ENCODE results near the gene SNX9. TPM values are rescaled to one million over a fixed set of nuclear protein-coding genes. Genes with fewer than 3 reads are reported as not detected.
"Not testable (repeated sequence)": the region's sequence is repeated elsewhere in the genome, so short reads cannot be mapped to it uniquely, and the experiment has no call there.

The SNX9 gene
- total RNA-seq, 2 experiments from 2014 or later: 46.6 to 48.5 TPM

- intact Hi-C loops (cut with DNase I, micrococcal nuclease): no loop called here
- no peaks in the 10 kb centered on the region for H3K36me3 ChIP-seq (ENCODE audit: insufficient read depth, low read length)
- H3K27me3 ChIP-seq (ENCODE audit: control insufficient read depth in 1 of 2, insufficient read depth in 2 of 2, low read length in 2 of 2): no peaks in the 10 kb centered on the region
- ATAC-seq (ENCODE audit: poor library complexity) (no peak), DNase-seq (no peak)
- CTCF ChIA-PET: interaction anchor here (1.4 kb wide), 1 partner anchor 11 kb away, joined by 4 read pairs; no protein-coding TSS in a partner anchor
- Mint-ChIP-seq H3K9me3 (no peaks in the 10 kb centered on the region), H3K27me3 (no peaks in the 10 kb centered on the region), H3K4me1 (ENCODE audit: low read depth) (peaks cover 91% of the 10 kb centered on the region), H3K36me3 (ENCODE audit: low read depth) (peaks cover 14% of the 10 kb centered on the region), H3K4me3 (no peak overlapping the region), H3K27ac (no peak overlapping the region)
- peaks cover 24% of the 10 kb centered on the region for H3K4me1 ChIP-seq (ENCODE audit: insufficient read depth, low read length)
- no peak overlapping the region for H3K27ac ChIP-seq (ENCODE audit: low read depth in 1 of 2, low read length in 2 of 2)
- H3K9me3 ChIP-seq (ENCODE audit: control insufficient read depth in 1 of 2, insufficient read depth in 1 of 2, low read length in 2 of 2): no peaks in the 10 kb centered on the region
- no peak for TF ChIP-seq CTCF (IDR thresholded peaks at IDR 0.05)
- POLR2A ChIA-PET: interaction anchor here (0.6 to 0.8 kb wide), 2 partner anchors 76 to 479 kb away, joined by 3 read pairs; no protein-coding TSS in a partner anchor
- no peak overlapping the region for H3K4me3 ChIP-seq (ENCODE audit: low read length)
Measured at GRCh38 chr6:157840776-157841175, 17.7 kb downstream of the SNX9 start.

DNA sequence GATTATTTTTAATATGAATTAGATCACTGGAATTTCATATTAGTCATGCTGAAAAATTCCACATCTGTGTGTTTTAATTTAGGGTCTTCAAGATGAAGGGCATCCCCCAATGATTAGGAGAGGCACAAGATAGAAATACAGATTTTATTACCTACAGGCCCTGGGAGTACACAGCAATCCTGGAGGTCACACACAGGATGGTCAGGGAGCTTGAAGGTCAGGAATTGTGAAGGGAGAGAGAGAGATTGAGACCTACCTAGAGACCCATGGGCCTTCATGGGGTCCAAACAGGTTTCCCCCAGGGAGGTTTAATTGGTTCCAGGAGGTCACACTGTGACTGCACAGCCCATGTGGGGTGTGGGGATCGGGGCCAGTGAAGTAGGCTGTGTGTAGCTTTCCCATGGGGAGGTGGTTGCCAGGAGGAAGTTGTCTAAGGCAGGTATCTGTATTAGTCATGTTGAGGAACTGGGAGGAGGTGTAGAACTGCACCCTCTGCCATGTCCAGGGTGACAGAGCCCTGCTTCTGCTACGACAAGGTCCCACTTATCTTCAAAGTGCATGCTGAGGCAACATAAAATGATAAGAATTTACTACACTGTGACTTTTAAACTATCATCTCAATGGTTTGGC is 18.3 kb downstream of the SNX9 start:
- no peaks in the 10 kb centered on the region for H3K27me3 ChIP-seq (ENCODE audit: control insufficient read depth in 1 of 2, insufficient read depth in 2 of 2, low read length in 2 of 2)
- Mint-ChIP-seq H3K4me1 (ENCODE audit: low read depth) (peaks cover 91% of the 10 kb centered on the region), H3K27me3 (no peaks in the 10 kb centered on the region), H3K36me3 (ENCODE audit: low read depth) (peaks cover 15% of the 10 kb centered on the region), H3K27ac (no peak overlapping the region), H3K4me3 (peak overlapping the region; percentile 16), H3K9me3 (no peaks in the 10 kb centered on the region)
- ATAC-seq (ENCODE audit: poor library complexity): peak; percentile 23
- H3K9me3 ChIP-seq (ENCODE audit: control insufficient read depth in 1 of 2, insufficient read depth in 1 of 2, low read length in 2 of 2): no peaks in the 10 kb centered on the region
- ChIA-PET CTCF (interaction anchor here (1.4 kb wide), 1 partner anchor 12 kb away, joined by 4 read pairs; no protein-coding TSS in a partner anchor), POLR2A (interaction anchor here (0.8 kb wide), 1 partner anchor 77 kb away, joined by 3 read pairs; no protein-coding TSS in a partner anchor)
- intact Hi-C loops (cut with DNase I, micrococcal nuclease): no loop called here
- peak in 4 of 14 experiments; percentile 4 to 37 (median 21) for DNase-seq
- no peak overlapping the region for H3K27ac ChIP-seq (ENCODE audit: low read depth in 1 of 2, low read length in 2 of 2)
- no peak for TF ChIP-seq CTCF (IDR thresholded peaks at IDR 0.05)
- H3K4me1 ChIP-seq (ENCODE audit: insufficient read depth, low read length): peaks cover 27% of the 10 kb centered on the region
- no peak overlapping the region for H3K4me3 ChIP-seq (ENCODE audit: low read length)
- H3K36me3 ChIP-seq (ENCODE audit: insufficient read depth, low read length): no peaks in the 10 kb centered on the region

GRCh38 chr6:157842212-157842611 is 19.2 kb downstream of the SNX9 start:
- H3K4me1 ChIP-seq (ENCODE audit: insufficient read depth, low read length): peaks cover 33% of the 10 kb centered on the region

DNA sequence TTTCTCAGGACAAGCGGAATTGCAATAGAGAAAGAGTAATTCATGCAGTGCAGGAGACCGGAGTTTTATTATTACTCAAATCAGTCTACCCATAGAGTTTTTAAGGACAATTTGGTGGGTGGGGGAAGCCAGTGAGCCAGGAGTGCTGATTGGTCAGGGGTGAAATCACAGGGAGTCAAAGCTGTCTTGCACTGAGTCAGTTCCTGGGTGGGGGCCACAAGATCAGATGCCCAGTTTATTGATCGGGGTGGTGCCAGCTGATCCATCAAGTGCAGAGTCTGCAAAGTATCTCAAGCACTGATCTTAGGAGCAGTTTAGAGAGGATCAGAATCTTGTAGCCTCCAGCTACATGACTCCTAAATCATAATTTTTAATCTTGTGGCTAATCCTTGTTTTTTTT is 21.1 kb downstream of the SNX9 start:
- ChIA-PET POLR2A (interaction anchor here (0.8 kb wide), 1 partner anchor 41 kb away, joined by 4 read pairs; no protein-coding TSS in a partner anchor), CTCF (interaction anchor here (1.3 kb wide), 1 partner anchor 54 kb away, joined by 3 read pairs; no protein-coding TSS in a partner anchor)
- H3K27ac ChIP-seq (ENCODE audit: low read depth in 1 of 2, low read length in 2 of 2); H3K4me3 ChIP-seq (ENCODE audit: low read length); ATAC-seq (ENCODE audit: poor library complexity); intact Hi-C loops (cut with DNase I, micrococcal nuclease); H3K4me3 Mint-ChIP-seq; H3K27me3 ChIP-seq (ENCODE audit: control insufficient read depth in 1 of 2, insufficient read depth in 2 of 2, low read length in 2 of 2); H3K9me3 Mint-ChIP-seq; H3K9me3 ChIP-seq (ENCODE audit: control insufficient read depth in 1 of 2, insufficient read depth in 1 of 2, low read length in 2 of 2); H3K27me3 Mint-ChIP-seq; H3K36me3 ChIP-seq (ENCODE audit: insufficient read depth, low read length); DNase-seq: not testable (repeated sequence)
- H3K4me1 Mint-ChIP-seq (ENCODE audit: low read depth): peaks cover 92% of the 10 kb centered on the region
- H3K36me3 Mint-ChIP-seq (ENCODE audit: low read depth): peaks cover 22% of the 10 kb centered on the region
- H3K4me1 ChIP-seq (ENCODE audit: insufficient read depth, low read length): peaks cover 38% of the 10 kb centered on the region
- H3K27ac Mint-ChIP-seq: peak overlapping the region; percentile 42

More at GRCh38 chr6:157842212-157842611, 19.2 kb downstream of the SNX9 start:
- Mint-ChIP-seq H3K4me3 (no peak overlapping the region), H3K27ac (peak overlapping the region; percentile 4), H3K36me3 (ENCODE audit: low read depth) (peaks cover 15% of the 10 kb centered on the region), H3K9me3 (no peaks in the 10 kb centered on the region), H3K4me1 (ENCODE audit: low read depth) (peaks cover 92% of the 10 kb centered on the region), H3K27me3 (no peaks in the 10 kb centered on the region)
- ChIA-PET POLR2A (no interaction called here), CTCF (no interaction called here)
- H3K27me3 ChIP-seq (ENCODE audit: control insufficient read depth in 1 of 2, insufficient read depth in 2 of 2, low read length in 2 of 2): no peaks in the 10 kb centered on the region
- no peak for ATAC-seq (ENCODE audit: poor library complexity)
- intact Hi-C loops (cut with DNase I, micrococcal nuclease): no loop called here
- no peak overlapping the region for H3K27ac ChIP-seq (ENCODE audit: low read depth in 1 of 2, low read length in 2 of 2)
- H3K9me3 ChIP-seq (ENCODE audit: control insufficient read depth in 1 of 2, insufficient read depth in 1 of 2, low read length in 2 of 2): no peaks in the 10 kb centered on the region
- H3K36me3 ChIP-seq (ENCODE audit: insufficient read depth, low read length): no peaks in the 10 kb centered on the region
- no peak for TF ChIP-seq CTCF (IDR thresholded peaks at IDR 0.05)
- no peak for DNase-seq
- no peak overlapping the region for H3K4me3 ChIP-seq (ENCODE audit: low read length)
